ENCODE results near the gene APBB2. TPM values are rescaled to one million over a fixed set of nuclear protein-coding genes. Genes with fewer than 3 reads are reported as not detected.

Gene APBB2
- total and polyA plus RNA-seq, 2 of the 8 experiments (the other 6 are each of a cell fraction or from before 2014, with no cell fraction given), result 58.7 to 59.4 TPM

DNA sequence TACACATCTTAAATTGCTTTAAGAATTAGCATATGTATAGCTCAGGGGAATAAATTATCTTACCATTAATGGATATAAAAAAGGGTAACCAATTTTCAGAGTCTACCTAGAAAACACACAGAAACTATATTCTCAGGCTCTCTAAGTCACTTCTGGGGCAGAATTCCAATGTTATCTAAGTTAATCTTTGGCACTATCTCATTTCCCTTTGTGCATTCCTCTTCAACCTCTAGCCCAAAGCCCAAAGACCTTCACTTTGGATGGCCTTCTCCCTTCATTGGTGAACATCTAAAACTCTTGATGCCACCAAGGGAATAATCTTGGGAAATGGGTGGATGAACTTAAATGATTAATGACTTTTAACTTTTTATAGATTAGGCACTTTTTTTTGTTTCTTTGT lies 108.3 kb downstream of the APBB2 start:
- ChIA-PET CTCF (ENCODE audit: partially characterized antibody) (interaction anchor here (0.7 to 2.5 kb wide), 2 partner anchors 16 to 80 kb away, joined by 3 to 9 read pairs; no protein-coding TSS in a partner anchor), POLR2A (ENCODE audit: partially characterized antibody) (no interaction called here)
- H3K79me1 ChIP-seq (ENCODE audit: low read depth, low read length), result no peaks in the 10 kb centered on the region; the same call in 1 of the 2 replicates
- H3K4ac ChIP-seq (replicated peaks; ENCODE audit: insufficient read length, low read depth, low read length), result no peak overlapping the region
- H3K56ac ChIP-seq (replicated peaks; ENCODE audit: insufficient read length, low read depth, low read length), result no peak overlapping the region
- H3K9me3 ChIP-seq (ENCODE audit: insufficient read depth in 2 of 2, low read depth in 1 of 2, low read length in 1 of 2), result peaks cover 3% of the 10 kb centered on the region in 2 experiments; a peak in 2 of 4 replicates
- H3K4me3 ChIP-seq (ENCODE audit: extremely low read depth in 1 of 4, insufficient read depth in 2 of 4, low read depth in 3 of 4, low read length in 4 of 4), result no peak overlapping the region
- H2BK15ac ChIP-seq (ENCODE audit: low read length), result no peak overlapping the region
- no peak overlapping the region for H4K91ac ChIP-seq (replicated peaks; ENCODE audit: insufficient read length, low read length)
- H3K4me1 ChIP-seq (replicated peaks in 1 of 4; ENCODE audit: control insufficient read depth in 3 of 4, insufficient read depth in 4 of 4, low read length in 3 of 4), result no peaks in the 10 kb centered on the region; a peak in 1 of 7 replicates
- no peak overlapping the region for H3K23ac ChIP-seq (ENCODE audit: insufficient read length)
- H2AK5ac ChIP-seq (ENCODE audit: low read depth, low read length), result no peak overlapping the region
- H3K9ac ChIP-seq (replicated peaks in 1 of 4; ENCODE audit: extremely low read depth in 1 of 4, low read depth in 3 of 4, low read length in 3 of 4), result no peak overlapping the region
- DNase-seq (ENCODE audit: low read depth in 1 of 2, low spot score in 2 of 2) (no peak), FAIRE-seq (no peak)
- no peaks in the 10 kb centered on the region for H3K27me3 ChIP-seq (replicated peaks in 1 of 4; ENCODE audit: control insufficient read depth in 3 of 4, extremely low read depth in 1 of 4, insufficient read depth in 3 of 4, low read length in 3 of 4)
- H3K23me2 ChIP-seq (ENCODE audit: low read depth, low read length), result no peaks in the 10 kb centered on the region
- H3K79me2 ChIP-seq (ENCODE audit: control insufficient read depth in 1 of 2, insufficient read depth in 2 of 2, low read length in 2 of 2), result peaks cover 0 to 2% of the 10 kb centered on the region in 2 experiments; a peak in 1 of 4 replicates
- no peak overlapping the region for H4K8ac ChIP-seq (ENCODE audit: extremely low read depth, insufficient read depth, low read length)
- no peak overlapping the region for H4K5ac ChIP-seq (ENCODE audit: insufficient read length, low read depth, low read length)
- no peaks in the 10 kb centered on the region for H4K20me1 ChIP-seq (replicated peaks in 1 of 2; ENCODE audit: control insufficient read depth in 1 of 2, insufficient read depth in 2 of 2, low read length in 2 of 2)
- 0 out of 8 replicates have a peak, but pooled peaks cover 0 to 4% (median 0%) of the 10 kb centered on the region in 4 experiments for H3K36me3 ChIP-seq (ENCODE audit: control insufficient read depth in 2 of 4, insufficient read depth in 4 of 4, low read length in 3 of 4)
- no peak overlapping the region for H3K4me2 ChIP-seq (ENCODE audit: insufficient read depth in 1 of 2, low read depth in 2 of 2, low read length in 2 of 2)
- H2AFZ ChIP-seq (ENCODE audit: low read length), result no peak overlapping the region
- H3K18ac ChIP-seq (ENCODE audit: extremely low read depth, low read length), result no peak overlapping the region
- H2BK12ac ChIP-seq (ENCODE audit: low read depth, low read length), result no peak overlapping the region
- TF ChIP-seq RFX5 (IDR thresholded peaks at IDR 0.05; ENCODE audit: borderline replicate concordance, low read depth, low read length) (no peak), SIRT6 (IDR thresholded peaks at IDR 0.05; ENCODE audit: low read length) (no peak), ASH2L (IDR thresholded peaks at IDR 0.05; ENCODE audit: low read length) (no peak), MAFK (IDR thresholded peaks at IDR 0.05; ENCODE audit: low read depth, low read length) (no peak), JUN (IDR thresholded peaks at IDR 0.05; ENCODE audit: low read depth, low read length) (no peak), FOSL1 (IDR thresholded peaks at IDR 0.05; ENCODE audit: insufficient read depth, low read depth, low read length) (no peak), EZH2 (IDR thresholded peaks at IDR 0.05; ENCODE audit: low read depth, low read length, severe bottlenecking) (no peak)
- TF ChIP-seq, protein P1, sequence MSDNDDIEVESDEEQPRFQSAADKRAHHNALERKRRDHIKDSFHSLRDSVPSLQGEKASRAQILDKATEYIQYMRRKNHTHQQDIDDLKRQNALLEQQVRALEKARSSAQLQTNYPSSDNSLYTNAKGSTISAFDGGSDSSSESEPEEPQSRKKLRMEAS (IDR thresholded peaks at IDR 0.05), result no peak
- TF ChIP-seq, protein P2, sequence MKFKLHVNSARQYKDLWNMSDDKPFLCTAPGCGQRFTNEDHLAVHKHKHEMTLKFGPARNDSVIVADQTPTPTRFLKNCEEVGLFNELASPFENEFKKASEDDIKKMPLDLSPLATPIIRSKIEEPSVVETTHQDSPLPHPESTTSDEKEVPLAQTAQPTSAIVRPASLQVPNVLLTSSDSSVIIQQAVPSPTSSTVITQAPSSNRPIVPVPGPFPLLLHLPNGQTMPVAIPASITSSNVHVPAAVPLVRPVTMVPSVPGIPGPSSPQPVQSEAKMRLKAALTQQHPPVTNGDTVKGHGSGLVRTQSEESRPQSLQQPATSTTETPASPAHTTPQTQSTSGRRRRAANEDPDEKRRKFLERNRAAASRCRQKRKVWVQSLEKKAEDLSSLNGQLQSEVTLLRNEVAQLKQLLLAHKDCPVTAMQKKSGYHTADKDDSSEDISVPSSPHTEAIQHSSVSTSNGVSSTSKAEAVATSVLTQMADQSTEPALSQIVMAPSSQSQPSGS (IDR thresholded peaks at IDR 0.05; ENCODE audit: low read length), result no peak
- no peak overlapping the region for H2BK20ac ChIP-seq (ENCODE audit: low read length)
- H2BK5ac ChIP-seq (ENCODE audit: low read depth, low read length), result no peak overlapping the region
- no peak overlapping the region for H3K14ac ChIP-seq (ENCODE audit: insufficient read length)
- H3K27ac ChIP-seq (ENCODE audit: low read depth, low read length), result no peak overlapping the region
- H2BK120ac ChIP-seq (replicated peaks; ENCODE audit: low read depth, low read length), result no peak overlapping the region

Measured in H1 (cell line).